Fibroblast of pulmonary artery (primary cell): ENCODE measurements around the gene DNAJC8.
A peak's percentile ranks its signal among the peaks of the same experiment; 100 is the strongest.

ENCODE experiments used
- DNase-seq: peaks from one replicate; pipeline ENCODE4 v3.0.0-alpha.2; 2010; ENCODE audit warnings: low read depth
- H3K4me3 ChIP-seq: replicated peaks from 2 replicates; pipeline ENCODE4 v1.5.1; 2011; ENCODE audit warnings: low read depth, mild to moderate bottlenecking, control low read depth, low read length, moderate library complexity
- CTCF ChIP-seq: IDR thresholded peaks from 2 replicates; pipeline ENCODE4 v1.5.1; 2011; ENCODE audit warnings: mild to moderate bottlenecking, control low read depth, low read length, inconsistent platforms; ENCODE audit errors: missing control alignments

Gene DNAJC8

DNA sequence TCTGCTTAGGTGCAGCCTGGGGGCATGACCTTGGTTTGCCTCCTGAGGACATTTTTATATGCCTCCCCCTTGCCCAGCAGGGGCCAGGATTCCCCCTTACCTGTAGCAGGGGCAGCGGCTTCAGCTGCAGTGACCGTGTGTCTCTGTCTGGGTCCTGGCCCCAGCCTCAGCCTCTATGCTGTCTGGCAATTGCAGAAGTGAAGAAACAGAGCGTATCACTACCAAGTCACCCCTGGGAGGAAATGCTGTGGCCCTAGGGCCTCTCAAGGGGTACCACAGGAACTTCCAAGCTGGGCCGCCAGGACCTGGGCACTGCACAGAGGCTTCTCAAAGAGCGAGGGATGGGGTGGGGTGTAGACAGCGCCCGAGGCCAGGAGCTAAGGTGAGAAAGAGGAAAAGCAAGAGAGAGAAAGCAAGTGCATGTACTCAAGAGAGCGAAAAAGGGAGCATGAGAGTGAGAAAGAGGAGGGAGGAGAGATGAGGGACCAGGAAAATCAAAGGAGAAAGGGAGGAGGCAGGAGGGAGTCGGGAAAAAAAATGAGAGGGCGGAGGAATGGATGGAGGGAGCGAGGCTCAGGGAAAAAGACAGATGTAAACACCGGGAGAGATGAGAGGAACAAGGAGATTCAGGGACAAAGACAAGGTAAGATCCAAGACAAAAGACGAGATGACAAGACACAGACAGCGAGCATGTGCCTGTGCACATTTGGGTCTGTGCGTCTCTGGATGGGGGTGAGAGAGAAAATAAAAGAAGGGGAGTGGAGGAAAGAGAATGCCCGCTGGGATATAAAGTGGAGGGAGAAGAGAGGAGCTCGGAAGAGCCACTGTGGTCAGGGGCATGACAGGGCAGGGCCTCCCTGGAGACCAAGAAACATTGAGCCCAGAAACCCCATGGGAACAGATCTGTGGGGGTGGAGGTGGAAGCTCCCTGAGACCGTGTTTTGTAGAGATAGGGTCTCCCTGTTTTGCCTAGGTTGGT, 56.0 kb downstream of the DNAJC8 start, which contains the start of gene PTAFR:
Gene PTAFR (minus strand): TSS at position 199 of the 979 bp plus-strand sequence. CDS start 25,669 bp downstream, outside the sequence.
- DNase-seq: no peak
- no peak for TF ChIP-seq CTCF
- no peak within 1 kb of the TSS for H3K4me3 ChIP-seq

DNA sequence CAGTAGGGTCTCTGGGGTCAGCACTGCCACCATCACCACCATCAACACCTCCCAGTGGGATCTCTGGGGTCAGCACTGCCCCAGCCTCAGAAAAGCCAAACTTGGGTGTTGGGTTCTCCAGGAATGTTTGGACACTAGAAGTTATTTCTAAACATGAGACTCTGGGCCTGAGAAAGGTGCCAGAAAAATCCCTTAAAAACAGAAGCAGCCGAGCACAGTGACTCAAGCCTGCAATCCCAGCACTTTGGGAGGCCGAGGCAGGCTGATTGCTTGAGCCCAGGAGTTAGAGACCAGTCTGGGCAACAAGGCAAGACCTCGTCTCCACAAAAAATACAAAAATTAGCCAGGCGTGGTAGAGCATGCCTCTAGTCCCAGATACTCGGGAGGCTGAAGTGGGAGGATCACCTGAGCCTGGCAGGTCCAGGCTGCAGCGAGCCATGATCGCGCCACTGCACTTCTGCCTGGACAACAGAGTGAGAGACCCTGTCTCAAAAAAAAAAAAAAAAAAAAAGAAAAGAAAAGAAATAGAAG, 56.8 kb downstream of the DNAJC8 start:
- no peak for DNase-seq
- no peak overlapping the region for H3K4me3 ChIP-seq
- TF ChIP-seq CTCF: no peak

- no peak for DNase-seq
- no peak overlapping the region for H3K4me3 ChIP-seq
- TF ChIP-seq CTCF: no peak
Observed at GRCh38 chr1:28173980-28174297, 58.9 kb downstream of the DNAJC8 start.

DNA sequence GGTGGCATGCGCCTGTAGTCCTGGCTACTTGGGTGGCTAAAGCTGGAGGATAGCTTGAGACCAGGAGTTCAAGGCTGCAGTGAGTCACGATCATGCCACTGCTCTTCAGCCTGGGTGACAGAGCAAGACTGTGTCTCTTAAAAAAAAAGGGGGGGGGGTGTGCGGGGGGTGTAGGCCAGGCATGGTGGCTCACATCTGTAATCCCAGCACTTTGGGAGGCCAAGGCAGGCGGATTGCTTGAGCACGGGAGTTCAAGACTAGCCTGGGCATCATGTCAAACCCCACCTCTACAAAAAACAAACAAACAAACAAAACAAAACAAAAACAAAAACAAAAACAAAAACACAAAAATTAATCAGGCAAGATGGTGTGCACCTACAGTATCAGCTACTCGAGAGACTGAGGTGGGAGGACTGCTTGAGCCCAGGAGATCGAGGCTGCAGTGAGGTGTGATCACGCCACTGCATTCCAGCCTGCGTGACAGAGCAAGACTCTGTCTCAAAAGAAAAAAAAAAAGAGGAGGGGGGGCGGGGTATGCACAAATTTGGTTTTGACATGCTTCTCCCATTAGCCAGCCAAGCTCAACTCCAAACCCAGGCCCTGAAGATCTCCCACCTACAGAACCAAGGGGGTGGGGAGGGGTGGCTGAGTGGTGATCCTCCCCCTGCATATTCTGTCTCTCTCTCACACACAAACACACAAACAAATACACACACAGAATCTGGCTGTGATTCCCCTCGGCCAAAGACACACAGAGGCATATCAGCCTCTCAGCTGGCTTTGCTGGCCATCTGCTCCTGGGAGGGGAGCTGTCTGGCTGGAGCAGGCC, 59.5 kb downstream of the DNAJC8 start:
- peak; percentile 49 for DNase-seq
- TF ChIP-seq CTCF: no peak
- H3K4me3 ChIP-seq: no peak overlapping the region

DNA sequence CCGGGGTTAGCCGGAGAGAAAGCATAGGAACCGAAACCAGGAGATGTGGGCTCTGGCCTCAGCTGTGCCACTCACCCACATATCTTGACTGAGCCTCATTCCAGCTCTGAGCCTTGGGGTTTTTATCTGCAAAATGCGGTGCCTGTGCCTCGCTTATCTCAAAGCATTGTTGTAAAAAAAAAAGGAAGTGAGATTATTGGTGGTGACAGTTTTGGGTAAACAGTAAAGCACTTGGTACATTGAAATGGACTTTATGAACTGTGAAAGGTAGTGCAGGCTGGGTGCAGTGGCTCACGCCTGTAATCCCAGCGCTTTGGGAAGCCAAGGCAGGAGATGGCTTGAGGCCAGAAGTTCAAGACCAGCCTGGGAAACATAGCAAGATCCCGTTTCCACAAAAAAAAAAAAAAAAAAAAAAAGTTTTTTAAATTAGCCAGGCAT, 60.1 kb downstream of the DNAJC8 start:
- peak overlapping the region; percentile 14 for H3K4me3 ChIP-seq
- DNase-seq: peak; percentile 69

More for the DNA sequence above, 60.1 kb downstream of the DNAJC8 start:
- TF ChIP-seq CTCF: no peak
